Cardiac fibroblast (primary cell): ENCODE measurements around the gene PARP4.
"Not testable (repeated sequence)": the region's sequence is repeated elsewhere in the genome, so short reads cannot be mapped to it uniquely, and the experiment has no call there.

Experiments used
- DNase-seq, 2 donors: peaks; one replicate each; pipeline versions ENCODE4 v3.0.0 to v3.0.0-alpha.2; 2010; ENCODE audit warnings: low read depth in 2 of 2
- H3K4me3 ChIP-seq, 2 donors: replicated peaks in 1 of 2; 1 replicate in 1 of 2; 2 replicates in 1 of 2; pipeline ENCODE4 v1.5.1; 2011; ENCODE audit warnings: low read depth in 2 of 2, low read length in 2 of 2, mild to moderate bottlenecking in 2 of 2, moderate library complexity in 1 of 2
- TF ChIP-seq, protein P1 (sequence below): IDR thresholded peaks from one replicate; pipeline ENCODE4 v1.5.1; 2011; ENCODE audit warnings: low read depth, mild to moderate bottlenecking, low read length, inconsistent platforms

The PARP4 gene

DNA sequence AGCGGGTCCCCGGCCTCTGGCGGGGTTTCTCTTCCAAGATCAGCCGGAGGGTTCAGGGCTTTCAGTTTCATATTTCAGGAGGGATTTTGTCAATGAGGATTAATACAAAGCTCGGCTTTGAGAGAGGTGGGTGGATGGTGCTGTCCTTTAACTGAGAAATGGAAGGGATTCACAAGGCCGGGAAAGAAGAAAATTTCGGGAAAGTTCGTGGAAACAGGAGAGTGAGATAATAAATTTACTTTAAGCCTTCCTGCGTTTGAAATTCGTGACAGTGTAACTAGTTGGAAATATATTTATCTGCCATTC, 283 bp upstream of the PARP4 start:
- TF ChIP-seq, protein P1, sequence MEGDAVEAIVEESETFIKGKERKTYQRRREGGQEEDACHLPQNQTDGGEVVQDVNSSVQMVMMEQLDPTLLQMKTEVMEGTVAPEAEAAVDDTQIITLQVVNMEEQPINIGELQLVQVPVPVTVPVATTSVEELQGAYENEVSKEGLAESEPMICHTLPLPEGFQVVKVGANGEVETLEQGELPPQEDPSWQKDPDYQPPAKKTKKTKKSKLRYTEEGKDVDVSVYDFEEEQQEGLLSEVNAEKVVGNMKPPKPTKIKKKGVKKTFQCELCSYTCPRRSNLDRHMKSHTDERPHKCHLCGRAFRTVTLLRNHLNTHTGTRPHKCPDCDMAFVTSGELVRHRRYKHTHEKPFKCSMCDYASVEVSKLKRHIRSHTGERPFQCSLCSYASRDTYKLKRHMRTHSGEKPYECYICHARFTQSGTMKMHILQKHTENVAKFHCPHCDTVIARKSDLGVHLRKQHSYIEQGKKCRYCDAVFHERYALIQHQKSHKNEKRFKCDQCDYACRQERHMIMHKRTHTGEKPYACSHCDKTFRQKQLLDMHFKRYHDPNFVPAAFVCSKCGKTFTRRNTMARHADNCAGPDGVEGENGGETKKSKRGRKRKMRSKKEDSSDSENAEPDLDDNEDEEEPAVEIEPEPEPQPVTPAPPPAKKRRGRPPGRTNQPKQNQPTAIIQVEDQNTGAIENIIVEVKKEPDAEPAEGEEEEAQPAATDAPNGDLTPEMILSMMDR, result no peak
- H3K4me3 ChIP-seq, result peak overlapping the region; percentile 71 to 94
- DNase-seq, result no peak

DNA sequence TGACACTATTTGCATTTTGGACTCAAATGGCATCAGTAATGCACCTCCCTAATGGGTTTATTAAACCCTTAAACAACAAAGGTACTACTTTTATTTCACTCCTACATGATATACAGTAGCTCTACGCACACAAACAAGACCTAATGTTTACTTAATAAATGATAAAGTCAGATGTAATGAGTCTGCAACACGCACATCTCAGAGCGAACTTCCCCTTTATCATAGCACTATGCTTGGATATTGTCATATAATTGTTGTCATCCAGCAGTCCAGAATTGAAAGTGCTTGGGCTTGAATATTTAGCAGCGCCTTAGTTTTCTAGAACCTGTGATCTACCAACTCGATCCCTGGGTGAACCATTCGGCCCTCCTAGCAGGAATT, 772 bp downstream of the PARP4 start:
- TF ChIP-seq, protein P1, result no peak
- peak overlapping the region; percentile 71 to 94 for H3K4me3 ChIP-seq
- no peak for DNase-seq

DNA sequence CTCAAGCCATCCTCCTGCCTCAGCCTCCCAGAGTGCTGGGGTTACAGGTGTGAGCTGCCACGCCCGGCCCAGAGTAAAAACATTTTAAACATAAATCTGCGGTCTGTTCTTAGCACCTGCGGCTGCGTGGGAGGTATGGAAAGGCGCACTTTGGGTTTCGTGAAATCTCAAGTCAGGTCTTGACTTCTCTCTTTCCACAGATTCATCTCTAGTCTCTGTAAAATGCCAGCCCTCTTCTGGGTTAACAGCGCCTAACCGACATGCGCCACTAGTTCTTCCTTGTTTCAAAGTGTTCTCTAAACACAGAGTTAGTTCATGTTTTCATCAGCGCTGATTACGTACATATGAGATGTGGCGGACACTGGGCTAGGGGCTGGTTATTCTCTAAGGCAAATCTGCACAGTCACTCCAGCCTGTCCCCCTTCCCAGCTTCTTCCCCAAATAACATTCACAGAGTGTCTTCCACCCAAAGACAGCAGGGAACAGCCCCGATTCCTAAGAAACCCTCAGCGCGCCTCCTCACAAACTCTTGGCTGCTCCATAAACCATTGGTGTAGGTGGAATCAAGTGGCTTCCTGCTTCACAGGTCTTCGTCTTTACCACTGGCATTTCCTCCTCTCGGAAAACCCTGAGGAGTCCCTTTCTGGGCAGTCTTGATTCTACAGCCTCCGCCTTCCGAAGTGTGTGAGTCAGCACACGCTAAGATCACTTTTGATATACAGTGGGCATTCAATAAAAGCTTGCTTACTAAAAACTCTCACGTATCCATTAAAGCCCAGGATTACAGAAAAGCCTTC, 1.4 kb downstream of the PARP4 start:
- peak overlapping the region; percentile 71 to 94 for H3K4me3 ChIP-seq
- TF ChIP-seq, protein P1, result no peak
- DNase-seq, result peak; percentile 82 to 91

DNA sequence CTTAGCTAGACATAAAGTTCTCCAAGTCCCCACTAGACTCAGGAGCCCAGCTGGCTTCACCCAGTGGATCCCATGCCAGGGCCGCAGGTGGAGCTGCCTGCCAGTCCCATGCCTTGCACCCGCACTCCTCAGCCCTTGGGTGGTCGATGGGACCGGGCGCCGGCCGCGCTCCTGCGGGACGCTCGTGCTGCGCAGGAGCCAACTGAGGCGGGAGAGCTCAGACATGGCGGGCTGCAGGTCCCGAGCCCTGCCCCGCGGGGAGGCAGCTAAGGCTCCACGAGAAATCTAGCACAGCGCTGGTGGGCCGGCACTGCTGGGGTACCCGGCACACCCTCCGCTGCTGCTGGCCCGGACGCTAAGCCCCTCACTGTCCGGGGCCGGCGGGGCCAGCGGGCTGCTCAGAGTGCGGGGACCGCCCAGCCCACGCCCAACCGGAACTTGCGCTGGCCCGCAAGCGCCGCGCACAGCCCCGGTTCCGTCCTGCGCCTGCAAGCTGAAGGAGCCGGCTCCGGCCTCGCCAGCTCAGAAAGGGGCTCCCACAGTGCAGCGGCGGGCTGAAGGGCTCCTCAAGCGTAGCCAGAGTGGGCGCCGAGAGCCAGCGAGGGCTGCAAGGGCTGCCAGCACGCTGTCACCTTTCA, 5.8 kb downstream of the PARP4 start:
- no peak for DNase-seq
- no peak overlapping the region for H3K4me3 ChIP-seq
- TF ChIP-seq, protein P1, result no peak

DNA sequence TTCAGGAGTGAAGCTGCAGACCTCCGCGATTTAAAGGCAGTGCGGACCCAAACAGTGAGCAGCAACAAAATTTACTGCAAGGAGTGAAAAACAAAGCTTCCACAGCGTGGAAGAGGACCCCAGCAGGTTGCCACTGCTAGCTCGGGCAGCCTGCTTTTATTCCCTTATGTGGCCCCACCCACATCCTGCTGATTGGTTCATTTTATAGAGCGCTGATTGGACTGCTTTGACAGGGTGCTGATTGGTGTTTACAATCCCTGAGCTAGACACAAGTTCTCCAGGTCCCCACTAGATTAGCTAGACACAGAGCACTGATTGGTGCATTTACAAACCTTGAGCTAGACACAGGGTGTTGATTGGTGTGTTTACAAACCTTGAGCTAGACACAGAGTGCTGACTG, 6.3 kb downstream of the PARP4 start:
- DNase-seq, H3K4me3 ChIP-seq: not testable (repeated sequence)

DNA sequence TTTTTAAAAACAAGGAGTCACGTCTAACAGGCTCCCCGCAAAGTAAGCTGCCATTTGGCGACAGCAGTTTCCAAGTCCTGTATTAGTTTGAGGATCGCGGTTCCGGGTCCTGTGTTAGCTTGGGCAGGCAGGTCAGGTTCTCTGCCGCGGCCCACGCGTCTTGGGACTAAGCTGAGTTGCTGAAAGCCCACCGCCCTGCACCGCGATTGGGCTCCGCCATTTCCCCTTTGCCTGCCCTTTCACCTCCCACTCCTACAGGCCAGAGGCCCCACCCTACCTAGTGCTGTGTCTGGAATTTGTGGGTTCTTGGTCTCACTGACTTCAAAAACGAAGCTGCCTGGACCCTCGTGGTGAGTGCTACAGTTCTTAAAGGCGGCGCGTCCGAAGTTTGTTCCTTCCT, 6.8 kb downstream of the PARP4 start:
- DNase-seq, result no peak
- TF ChIP-seq, protein P1, result no peak
- no peak overlapping the region for H3K4me3 ChIP-seq

DNA sequence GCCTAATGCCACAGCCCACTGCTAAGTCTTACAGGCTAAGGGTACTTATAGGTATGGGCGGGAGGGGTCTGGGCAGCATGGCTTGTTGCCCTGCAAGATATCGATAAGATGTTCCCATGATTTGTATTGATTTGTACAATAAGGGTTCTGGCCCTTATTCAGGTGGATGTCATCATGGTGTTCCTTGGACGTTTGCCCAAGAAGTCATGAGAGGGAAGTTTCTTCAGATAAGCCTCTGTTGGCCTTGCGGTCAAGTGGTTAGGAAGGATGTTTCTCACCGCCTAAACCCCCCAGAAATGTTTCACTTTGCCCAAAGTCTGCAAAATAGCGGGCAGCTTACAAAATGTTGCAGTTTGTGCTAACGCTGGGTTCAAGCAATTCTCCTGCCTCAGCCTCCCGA, 7.3 kb downstream of the PARP4 start:
- TF ChIP-seq, protein P1, result no peak
- peak; percentile 38 to 50 for DNase-seq
- H3K4me3 ChIP-seq, result no peak overlapping the region
